IMR-90 (cell line): ENCODE measurements around the gene IRAK1. TPM values are rescaled to one million over a fixed set of nuclear protein-coding genes. Genes with fewer than 3 reads are reported as not detected.

Experiments used
- ATAC-seq: fragments of 200-7000 bp; cut with Tn5 transposase; 2 replicates; pipeline ENCODE4 v1.9.1; 2020; ENCODE audit warnings: low read depth, mild to moderate bottlenecking, moderate library complexity
- BruUV-seq: library from RNA; stranded (reverse); fragments of 400-500 nt; replicated peaks from 2 replicates; lab custom pipeline; 2021; lab: Mats Ljungman, UMichigan
- CTCF ChIA-PET: fragments of 300-600 bp; formaldehyde crosslinking; extraction: SDS; loops from one replicate; lab custom pipeline; 2021; ENCODE audit warnings: antibody characterized with exemption; lab: Yijun Ruan, JAX
- POLR2A ChIA-PET: fragments of 300-600 bp; sonication (Branson Sonifier 250); formaldehyde crosslinking; loops from one replicate; lab custom pipeline; 2022; ENCODE audit warnings: antibody characterized with exemption; ENCODE audit not compliant: unreplicated experiment; lab: Charles Lee
- DNase-seq: peaks from one replicate; pipeline ENCODE4 v3.0.0; 2013
- H2AFZ ChIP-seq: replicated peaks from 2 replicates; pipeline ENCODE3; 2013; ENCODE audit warnings: low read length, mild to moderate bottlenecking; ENCODE audit not compliant: poor library complexity
- H2AK5ac ChIP-seq: 2 replicates; pipeline ENCODE4 v1.6.1; 2013; ENCODE audit warnings: low read depth, low read length, inconsistent platforms
- H2AK9ac ChIP-seq: replicated peaks from 2 replicates; pipeline ENCODE3; 2013; ENCODE audit warnings: mild to moderate bottlenecking, low read depth, low read length, moderate library complexity; ENCODE audit not compliant: poor library complexity
- H2BK120ac ChIP-seq: 2 replicates; pipeline ENCODE4 v1.6.1; 2013; ENCODE audit warnings: low read depth, low read length, inconsistent platforms
- H2BK15ac ChIP-seq: 3 replicates; pipeline ENCODE4 v1.6.1; 2013; ENCODE audit warnings: low read depth, low read length, inconsistent platforms
- H2BK20ac ChIP-seq: 2 replicates; pipeline ENCODE4 v1.6.1; 2013; ENCODE audit warnings: low read depth, mild to moderate bottlenecking, inconsistent platforms, low read length, moderate library complexity
- H2BK5ac ChIP-seq: 2 replicates; pipeline ENCODE4 v1.6.1; 2013; ENCODE audit warnings: mild to moderate bottlenecking, low read depth, low read length, inconsistent platforms; ENCODE audit not compliant: poor library complexity, severe bottlenecking
- H3K14ac ChIP-seq: replicated peaks from 2 replicates; pipeline ENCODE4 v1.6.1; 2013; ENCODE audit warnings: low read depth, low read length, inconsistent platforms
- H3K18ac ChIP-seq: 2 replicates; pipeline ENCODE4 v1.6.1; 2013; ENCODE audit warnings: low read depth, low read length, control low read depth
- H3K23ac ChIP-seq: 2 replicates; pipeline ENCODE4 v1.6.1; 2013; ENCODE audit warnings: low read depth, low read length, inconsistent platforms
- H3K27ac ChIP-seq: 2 replicates; pipeline ENCODE4 v1.5.1; 2013; ENCODE audit warnings: mild to moderate bottlenecking, control low read depth, low read length; ENCODE audit not compliant: insufficient read depth
- H3K27me3 ChIP-seq: 2 replicates; pipeline ENCODE4 v1.6.1; 2013; ENCODE audit warnings: low read length; ENCODE audit not compliant: control insufficient read depth, insufficient read depth
- H3K36me3 ChIP-seq: 2 replicates; pipeline ENCODE4 v1.6.1; 2013; ENCODE audit warnings: low read length, mixed read lengths; ENCODE audit not compliant: control insufficient read depth, insufficient read depth
- H3K4ac ChIP-seq: 2 replicates; pipeline ENCODE4 v1.6.1; 2013; ENCODE audit warnings: low read depth, low read length, inconsistent platforms
- H3K4me1 ChIP-seq: 2 replicates; pipeline ENCODE4 v1.6.1; 2013; ENCODE audit warnings: low read length, mixed read lengths; ENCODE audit not compliant: control insufficient read depth, insufficient read depth
- H3K4me2 ChIP-seq: 2 replicates; pipeline ENCODE4 v1.6.1; 2013; ENCODE audit warnings: low read depth, mild to moderate bottlenecking, control low read depth, low read length, moderate library complexity
- H3K4me3 ChIP-seq: 2 replicates; pipeline ENCODE4 v1.5.1; 2013; ENCODE audit warnings: low read depth, mild to moderate bottlenecking, control low read depth, low read length, moderate library complexity; ENCODE audit not compliant: insufficient read depth
- H3K56ac ChIP-seq: 2 replicates; pipeline ENCODE4 v1.6.1; 2013; ENCODE audit warnings: low read length, inconsistent platforms; ENCODE audit not compliant: insufficient read depth; ENCODE audit errors: extremely low read depth
- H3K79me1 ChIP-seq, 2 experiments: 2 replicates each; pipeline ENCODE4 v1.6.1; 2013; ENCODE audit warnings: low read length in 2 of 2, inconsistent platforms in 1 of 2, low read depth in 1 of 2
- H3K9ac ChIP-seq: 2 replicates; pipeline ENCODE4 v1.6.1; 2013; ENCODE audit warnings: low read depth, low read length, control low read depth
- H3K9me1 ChIP-seq: 2 replicates; pipeline ENCODE4 v1.6.1; 2013; ENCODE audit warnings: low read length, inconsistent platforms; ENCODE audit not compliant: insufficient read depth
- H3K9me3 ChIP-seq: 2 replicates; pipeline ENCODE4 v1.6.1; 2013; ENCODE audit warnings: low read length; ENCODE audit not compliant: control insufficient read depth, insufficient read depth
- H4K20me1 ChIP-seq: 2 replicates; pipeline ENCODE4 v1.6.1; 2013; ENCODE audit warnings: low read length, inconsistent platforms; ENCODE audit not compliant: insufficient read depth
- H4K5ac ChIP-seq: 2 replicates; pipeline ENCODE4 v1.6.1; 2013; ENCODE audit warnings: mild to moderate bottlenecking, low read depth, low read length, control low read depth
- H4K8ac ChIP-seq, 2 experiments: 2 replicates each; pipeline ENCODE4 v1.6.1; 2013; ENCODE audit warnings: low read depth in 2 of 2, low read length in 2 of 2, control low read depth in 1 of 2, inconsistent platforms in 1 of 2
- H4K91ac ChIP-seq: 2 replicates; pipeline ENCODE4 v1.6.1; 2013; ENCODE audit warnings: low read depth, low read length, inconsistent platforms; ENCODE audit not compliant: insufficient read depth
- CEBPB ChIP-seq: IDR thresholded peaks from 2 replicates; pipeline ENCODE4 v1.6.1; 2012; ENCODE audit warnings: low read depth, low read length, improper control_type of control experiment
- MXI1 ChIP-seq: IDR thresholded peaks from 2 replicates; pipeline ENCODE4 v1.6.1; 2012; ENCODE audit warnings: low read depth, mild to moderate bottlenecking, low read length, moderate library complexity, borderline replicate concordance
- POLR2A ChIP-seq: IDR thresholded peaks from 2 replicates; pipeline ENCODE4 v1.6.1; 2012; ENCODE audit warnings: mild to moderate bottlenecking, low read depth, low read length
- WGBS, 2 experiments: methylation state at CpG; one replicate each; pipeline versions ENCODE4 v1.1.5 to v1.1.7; 2013; ENCODE audit warnings: missing lambda C conversion rate in 2 of 2; ENCODE audit not compliant: insufficient read length in 1 of 2; ENCODE audit errors: extremely low coverage in 2 of 2; 5-methylcytosine and 5-hydroxymethylcytosine counted together
- dilution Hi-C: fragments of 300-500 bp; cut with HindIII; formaldehyde crosslinking; loops from one replicate; pipeline ENCODE4 v1.14.3; 2018; ENCODE audit warnings: low sequenced_read_pairs; ENCODE audit not compliant: unreplicated experiment
- in situ Hi-C: fragments of 300-500 bp; cut with MboI; formaldehyde crosslinking; loops from 3 replicates; pipeline ENCODE4 v1.14.3; 2019; ENCODE audit warnings: low sequenced_read_pairs, inconsistent platforms, mixed read lengths
- intact Hi-C: fragments of 100-400 bp; cut with micrococcal nuclease; formaldehyde crosslinking; loops from 2 replicates; pipeline ENCODE4 v1.10.0; 2022
- polyA plus RNA-seq, 3 experiments: library from polyadenylated mRNA; depleted of rRNA; stranded (reverse); fragments of >200 nt; gene quantifications; 2 replicates each; pipeline ENCODE4 v1.2.3, GENCODE V29; 2012; ENCODE audit warnings: low replicate concordance in 1 of 3
- total RNA-seq: library from RNA; depleted of rRNA; stranded (reverse); fragments of >200 nt; gene quantifications from 2 replicates; pipeline ENCODE4 v1.2.3, GENCODE V29; 2012

IRAK1 gene
- total and polyA plus RNA-seq, 2 of the 4 experiments (the other 2 are of a cell fraction): 33.3 to 50.2 TPM

GRCh38 chrX:154048398-154048797 is 28.7 kb upstream of the IRAK1 start:
- H4K20me1 ChIP-seq: peaks cover 44% of the 10 kb centered on the region
- no peak overlapping the region for H4K8ac ChIP-seq
- H3K4me1 ChIP-seq: peaks cover 13% of the 10 kb centered on the region
- no peak overlapping the region for H3K9ac ChIP-seq
- H3K4me3 ChIP-seq: no peak overlapping the region
- dilution Hi-C loops: no loop called here
- no peak overlapping the region for H3K18ac ChIP-seq
- DNase-seq (no peak), ATAC-seq (no peak)
- H2AK9ac ChIP-seq: no peak overlapping the region
- H3K9me1 ChIP-seq: peaks cover 7% of the 10 kb centered on the region
- WGBS, 2 experiments: 70% methylated on average over 5 of the region's 11 CpGs; no CpG with 5 or more reads in 1 of the 2 experiments
- no peak overlapping the region for H4K91ac ChIP-seq
- no TSS peak for BruUV-seq
- ChIA-PET POLR2A (no interaction called here), CTCF (no interaction called here)
- no peak overlapping the region for H2AK5ac ChIP-seq
- no peaks in the 10 kb centered on the region for H3K9me3 ChIP-seq
- H3K36me3 ChIP-seq: peaks cover 1% of the 10 kb centered on the region; the same call in 1 of the 2 replicates
- in situ Hi-C loops: no loop called here
- intact Hi-C loops: loop anchor here (5.0 kb wide), 1 partner anchor 49 kb away; the partner anchor contains the start of gene MECP2
- no peak overlapping the region for H2BK15ac ChIP-seq
- H3K27me3 ChIP-seq: no peaks in the 10 kb centered on the region
- H3K56ac ChIP-seq: no peak overlapping the region
- H3K27ac ChIP-seq: no peak overlapping the region
- H2AFZ ChIP-seq: no peak overlapping the region
- no peak overlapping the region for H4K5ac ChIP-seq
- H3K4me2 ChIP-seq: no peak overlapping the region
- no peak overlapping the region for H2BK20ac ChIP-seq
- no peak for TF ChIP-seq MXI1
- no peak for TF ChIP-seq POLR2A
- TF ChIP-seq CEBPB: no peak
- H3K14ac ChIP-seq: no peak overlapping the region
- H2BK120ac ChIP-seq: no peak overlapping the region
- H3K23ac ChIP-seq: no peak overlapping the region
- no peak overlapping the region for H3K4ac ChIP-seq
- no peak overlapping the region for H2BK5ac ChIP-seq
- peaks cover 3 to 53% of the 10 kb centered on the region in 2 experiments; a peak in 3 of 4 replicates for H3K79me1 ChIP-seq
